HepG2 (cell line): Measurements from ENCODE around the gene TCF19. TPM values are rescaled to one million over a fixed set of nuclear protein-coding genes. Genes with fewer than 3 reads are reported as not detected.

Experiments used
- DNMT3B ChIP-seq: conservative IDR thresholded peaks from 2 replicates; pipeline ENCODE4 v1.6.1; 2016; ENCODE audit warnings: missing biosample characterization, control low read depth
- NFYB ChIP-seq: sonication (generic); formaldehyde crosslinking; IDR thresholded peaks from 2 replicates; pipeline ENCODE4 v1.4.0; 2020; ENCODE audit warnings: missing genetic modification reagents
- NR2F6 ChIP-seq, 2 experiments: IDR thresholded peaks; 2 replicates each; pipeline ENCODE4 v1.6.1; 2016; ENCODE audit warnings: antibody characterized with exemption in 1 of 2, mild to moderate bottlenecking in 1 of 2
- PRDM15 ChIP-seq: sonication (generic); formaldehyde crosslinking; IDR thresholded peaks from 2 replicates; pipeline ENCODE4 v1.4.0; 2020; ENCODE audit warnings: missing genetic modification reagents
- REPIN1 ChIP-seq: sonication (generic); formaldehyde crosslinking; IDR thresholded peaks from 2 replicates; pipeline ENCODE4 v1.8.0; 2022; ENCODE audit warnings: missing genetic modification reagents, low read depth, mild to moderate bottlenecking, borderline replicate concordance
- TEAD3 ChIP-seq: optimal IDR thresholded peaks from 2 replicates; pipeline ENCODE3; 2016; ENCODE audit warnings: borderline replicate concordance
- TFDP2 ChIP-seq: sonication (generic); formaldehyde crosslinking; IDR thresholded peaks from 2 replicates; pipeline ENCODE4 v1.4.0; 2020; ENCODE audit warnings: missing genetic modification reagents
- ZBTB46 ChIP-seq: sonication (generic); formaldehyde crosslinking; IDR thresholded peaks from 2 replicates; pipeline ENCODE4 v1.4.0; 2020; ENCODE audit warnings: mild to moderate bottlenecking, missing genetic modification reagents, borderline replicate concordance
- ZFY ChIP-seq: sonication (generic); formaldehyde crosslinking; IDR thresholded peaks from 2 replicates; pipeline ENCODE4 v1.4.0; 2020; ENCODE audit warnings: missing genetic modification reagents
- ZNF720 ChIP-seq: sonication (generic); formaldehyde crosslinking; IDR thresholded peaks from 2 replicates; pipeline ENCODE4 v1.4.0; 2020; ENCODE audit warnings: missing genetic modification reagents
- polyA plus RNA-seq, 8 experiments: library from polyadenylated mRNA; depleted of rRNA in 3 of 8; stranded (reverse) in 7 of 8; unstranded in 1 of 8; fragments of >200 nt; fragmentation: Illumina TruSeq in 4 of 8; extraction: Trizol in 4 of 8; gene quantifications; 2 replicates each; pipeline versions ENCODE4 v1.2.1 to v1.2.3, GENCODE V29; 2011 to 2016; ENCODE audit warnings: low read depth in 4 of 8, missing spikeins in 1 of 8, mixed read lengths in 1 of 8; ENCODE audit not compliant: insufficient read depth in 1 of 8
- total RNA-seq, 5 experiments: library from RNA; depleted of rRNA; stranded (reverse); fragments of >200 nt; fragmentation: Illumina TruSeq; extraction: Trizol; gene quantifications; 2 replicates each; pipeline ENCODE4 v1.2.3, GENCODE V29; 2016; ENCODE audit warnings: low read depth in 1 of 5
- TF ChIP-seq, protein P1 (sequence below), 2 experiments: IDR thresholded peaks; 2 replicates each; pipeline ENCODE4 v1.6.1; 2011 to 2012; ENCODE audit warnings: low read length in 2 of 2, borderline replicate concordance in 1 of 2, low read depth in 1 of 2, mild to moderate bottlenecking in 1 of 2, moderate library complexity in 1 of 2
- TF ChIP-seq, protein P2 (sequence below): sonication (generic); formaldehyde crosslinking; IDR thresholded peaks from 2 replicates; pipeline ENCODE4 v1.4.0; 2020; ENCODE audit warnings: missing genetic modification reagents, borderline replicate concordance
- TF ChIP-seq, protein P3 (sequence below): sonication (generic); formaldehyde crosslinking; IDR thresholded peaks from 2 replicates; pipeline ENCODE4 v1.5.0; 2020; ENCODE audit warnings: missing genetic modification reagents, mild to moderate bottlenecking, borderline replicate concordance

TCF19 gene
- total and polyA plus RNA-seq, 2 of the 13 experiments (the other 11 are each of a cell fraction or from before 2014, with no cell fraction given), result 4.9 to 22.2 TPM

DNA sequence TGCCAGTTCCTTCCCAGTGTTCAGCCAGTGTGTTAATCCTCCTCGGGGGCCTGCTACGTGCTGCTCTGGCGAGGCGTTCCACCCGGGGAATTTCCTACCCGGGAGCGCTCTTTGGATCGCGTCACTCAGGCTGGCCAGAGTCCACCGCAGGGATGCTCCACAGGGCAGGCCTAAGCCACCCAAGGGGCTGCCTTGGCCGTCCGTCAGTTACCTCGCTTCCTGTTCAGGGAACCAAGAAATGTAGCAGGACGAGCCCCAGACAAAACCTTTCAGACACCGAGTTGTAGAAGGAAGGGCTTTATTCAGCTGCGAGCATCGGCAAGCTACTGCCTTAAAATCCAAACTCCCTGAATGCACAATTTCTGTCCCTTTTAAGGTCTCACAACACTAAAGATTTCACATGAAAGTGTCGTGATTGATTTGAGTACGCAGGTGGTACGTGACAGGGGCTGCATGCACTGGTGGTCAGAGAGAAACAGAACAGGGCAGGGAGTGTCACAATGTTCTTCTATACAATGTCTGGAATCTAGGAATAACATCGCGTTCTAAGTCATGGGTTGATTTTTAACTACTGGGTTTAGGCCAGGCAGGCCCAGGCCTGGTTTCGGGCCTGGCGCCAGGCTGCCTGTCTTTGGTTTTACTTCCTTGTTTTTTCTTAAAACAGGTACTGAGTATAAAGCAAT lies 27.8 kb downstream of the TCF19 start (continued):
- TF ChIP-seq, protein P1, sequence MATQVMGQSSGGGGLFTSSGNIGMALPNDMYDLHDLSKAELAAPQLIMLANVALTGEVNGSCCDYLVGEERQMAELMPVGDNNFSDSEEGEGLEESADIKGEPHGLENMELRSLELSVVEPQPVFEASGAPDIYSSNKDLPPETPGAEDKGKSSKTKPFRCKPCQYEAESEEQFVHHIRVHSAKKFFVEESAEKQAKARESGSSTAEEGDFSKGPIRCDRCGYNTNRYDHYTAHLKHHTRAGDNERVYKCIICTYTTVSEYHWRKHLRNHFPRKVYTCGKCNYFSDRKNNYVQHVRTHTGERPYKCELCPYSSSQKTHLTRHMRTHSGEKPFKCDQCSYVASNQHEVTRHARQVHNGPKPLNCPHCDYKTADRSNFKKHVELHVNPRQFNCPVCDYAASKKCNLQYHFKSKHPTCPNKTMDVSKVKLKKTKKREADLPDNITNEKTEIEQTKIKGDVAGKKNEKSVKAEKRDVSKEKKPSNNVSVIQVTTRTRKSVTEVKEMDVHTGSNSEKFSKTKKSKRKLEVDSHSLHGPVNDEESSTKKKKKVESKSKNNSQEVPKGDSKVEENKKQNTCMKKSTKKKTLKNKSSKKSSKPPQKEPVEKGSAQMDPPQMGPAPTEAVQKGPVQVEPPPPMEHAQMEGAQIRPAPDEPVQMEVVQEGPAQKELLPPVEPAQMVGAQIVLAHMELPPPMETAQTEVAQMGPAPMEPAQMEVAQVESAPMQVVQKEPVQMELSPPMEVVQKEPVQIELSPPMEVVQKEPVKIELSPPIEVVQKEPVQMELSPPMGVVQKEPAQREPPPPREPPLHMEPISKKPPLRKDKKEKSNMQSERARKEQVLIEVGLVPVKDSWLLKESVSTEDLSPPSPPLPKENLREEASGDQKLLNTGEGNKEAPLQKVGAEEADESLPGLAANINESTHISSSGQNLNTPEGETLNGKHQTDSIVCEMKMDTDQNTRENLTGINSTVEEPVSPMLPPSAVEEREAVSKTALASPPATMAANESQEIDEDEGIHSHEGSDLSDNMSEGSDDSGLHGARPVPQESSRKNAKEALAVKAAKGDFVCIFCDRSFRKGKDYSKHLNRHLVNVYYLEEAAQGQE (IDR thresholded peaks at IDR 0.05; ENCODE audit: borderline replicate concordance in 1 of 2, low read depth in 1 of 2, low read length in 2 of 2), result 0 out of 4 replicates have a peak, but pooled peaks of 1 of the 2 experiments have one; percentile 28
- TF ChIP-seq PRDM15 (no peak; the same call in 1 of the 2 replicates), NR2F6 (IDR thresholded peaks at IDR 0.05) (no peak), NR2F6 (CRISPR knock-in tag; IDR thresholded peaks at IDR 0.05) (peak; percentile 48), ZBTB46 (CRISPR knock-in tag) (no peak), TEAD3 (peak; percentile 59), NFYB (CRISPR knock-in tag) (peak; percentile 75), ZFY (CRISPR knock-in tag) (peak; percentile 94), REPIN1 (CRISPR knock-in tag) (no peak), DNMT3B (CRISPR knock-in tag) (no peak; the same call in 1 of the 2 replicates), ZNF720 (CRISPR knock-in tag) (no peak), TFDP2 (CRISPR knock-in tag) (peak; percentile 57)
- TF ChIP-seq, protein P2, sequence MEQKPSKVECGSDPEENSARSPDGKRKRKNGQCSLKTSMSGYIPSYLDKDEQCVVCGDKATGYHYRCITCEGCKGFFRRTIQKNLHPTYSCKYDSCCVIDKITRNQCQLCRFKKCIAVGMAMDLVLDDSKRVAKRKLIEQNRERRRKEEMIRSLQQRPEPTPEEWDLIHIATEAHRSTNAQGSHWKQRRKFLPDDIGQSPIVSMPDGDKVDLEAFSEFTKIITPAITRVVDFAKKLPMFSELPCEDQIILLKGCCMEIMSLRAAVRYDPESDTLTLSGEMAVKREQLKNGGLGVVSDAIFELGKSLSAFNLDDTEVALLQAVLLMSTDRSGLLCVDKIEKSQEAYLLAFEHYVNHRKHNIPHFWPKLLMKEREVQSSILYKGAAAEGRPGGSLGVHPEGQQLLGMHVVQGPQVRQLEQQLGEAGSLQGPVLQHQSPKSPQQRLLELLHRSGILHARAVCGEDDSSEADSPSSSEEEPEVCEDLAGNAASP (CRISPR knock-in tag), result no peak
- TF ChIP-seq, protein P3, sequence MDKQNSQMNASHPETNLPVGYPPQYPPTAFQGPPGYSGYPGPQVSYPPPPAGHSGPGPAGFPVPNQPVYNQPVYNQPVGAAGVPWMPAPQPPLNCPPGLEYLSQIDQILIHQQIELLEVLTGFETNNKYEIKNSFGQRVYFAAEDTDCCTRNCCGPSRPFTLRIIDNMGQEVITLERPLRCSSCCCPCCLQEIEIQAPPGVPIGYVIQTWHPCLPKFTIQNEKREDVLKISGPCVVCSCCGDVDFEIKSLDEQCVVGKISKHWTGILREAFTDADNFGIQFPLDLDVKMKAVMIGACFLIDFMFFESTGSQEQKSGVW (CRISPR knock-in tag), result no peak
